Panc1 (cell line): ENCODE results near the gene NFS1. TPM values are rescaled to one million over a fixed set of nuclear protein-coding genes. Genes with fewer than 3 reads are reported as not detected.

Source experiments
- ATAC-seq: fragments of 200-7000 bp; cut with Tn5 transposase; 2 replicates; pipeline ENCODE4 v1.9.1; 2020; ENCODE audit warnings: mild to moderate bottlenecking, moderate library complexity
- BruUV-seq: library from RNA; stranded (reverse); fragments of 400-500 nt; replicated peaks from 2 replicates; lab custom pipeline; 2021; lab: Mats Ljungman, UMichigan
- CTCF ChIA-PET: fragments of 300-600 bp; sonication (Branson Sonifier 250); formaldehyde crosslinking; loops from one replicate; lab custom pipeline; 2022; ENCODE audit warnings: antibody characterized with exemption; lab: Charles Lee
- POLR2A ChIA-PET: fragments of 300-600 bp; sonication (Branson Sonifier 250); formaldehyde crosslinking; loops from one replicate; lab custom pipeline; 2022; ENCODE audit warnings: antibody characterized with exemption; lab: Charles Lee
- DNase-seq: peaks from one replicate; pipeline ENCODE4 v3.0.0-alpha.2; 2010; ENCODE audit warnings: low read depth, low spot score
- H3K27ac ChIP-seq: 2 replicates; pipeline ENCODE4 v1.5.1; 2011; ENCODE audit warnings: mild to moderate bottlenecking, low read length, inconsistent platforms
- H3K27me3 ChIP-seq: fragments of 200-500 bp; sonication (Bioruptor generic); 2 replicates; pipeline ENCODE4 v1.6.0; 2014; ENCODE audit warnings: low read length, inconsistent platforms; ENCODE audit not compliant: control insufficient read depth, insufficient read depth
- H3K36me3 ChIP-seq: fragments of 200-500 bp; sonication (Bioruptor generic); 2 replicates; pipeline ENCODE4 v1.5.1; 2014; ENCODE audit warnings: inconsistent platforms, mild to moderate bottlenecking, low read length, moderate library complexity; ENCODE audit not compliant: control insufficient read depth, insufficient read depth
- H3K4me1 ChIP-seq: 2 replicates; pipeline ENCODE4 v1.5.1; 2011; ENCODE audit warnings: inconsistent platforms, mild to moderate bottlenecking, low read length, moderate library complexity; ENCODE audit not compliant: control insufficient read depth, insufficient read depth
- H3K4me3 ChIP-seq, 2 experiments: 2 replicates each; pipeline ENCODE4 v1.5.1; 2011 to 2012; ENCODE audit warnings: low read depth in 2 of 2, low read length in 2 of 2, mild to moderate bottlenecking in 2 of 2, inconsistent platforms in 1 of 2, moderate library complexity in 1 of 2
- H3K9me3 ChIP-seq: fragments of 200-500 bp; sonication (Bioruptor generic); 2 replicates; pipeline ENCODE4 v1.5.1; 2014; ENCODE audit warnings: low read depth, mild to moderate bottlenecking, inconsistent platforms, low read length, moderate library complexity; ENCODE audit not compliant: control insufficient read depth, insufficient read depth
- POLR2AphosphoS5 ChIP-seq: IDR thresholded peaks from 2 replicates; pipeline ENCODE4 v1.6.1; 2012; ENCODE audit warnings: mild to moderate bottlenecking, low read depth, low read length, moderate library complexity
- SIN3A ChIP-seq: IDR thresholded peaks from 2 replicates; pipeline ENCODE4 v1.6.1; 2012; ENCODE audit warnings: low read depth, mild to moderate bottlenecking, low read length, moderate library complexity, borderline replicate concordance; ENCODE audit not compliant: insufficient read depth
- TCF7L2 ChIP-seq: IDR thresholded peaks from 2 replicates; pipeline ENCODE4 v1.6.1; 2011; ENCODE audit warnings: mild to moderate bottlenecking, low read depth, low read length, inconsistent platforms
- in situ Hi-C: cut with HindIII; loops from 2 replicates; pipeline ENCODE4 v1.10.0; 2016; ENCODE audit warnings: low sequenced_read_pairs, low pct_unique_long_range_greater_than_20kb
- intact Hi-C: fragments of 100-400 bp; cut with micrococcal nuclease; formaldehyde crosslinking; loops from one replicate; pipeline ENCODE4 v1.10.0; 2022; ENCODE audit not compliant: unreplicated experiment
- total RNA-seq: library from RNA; stranded (reverse); gene quantifications from one replicate; pipeline ENCODE4 v1.2.1, GENCODE V29; 2021; ENCODE audit not compliant: unreplicated experiment
- TF ChIP-seq, protein P1 (sequence below): fragments of 450-650 bp; IDR thresholded peaks from 2 replicates; pipeline ENCODE4 v1.5.1; 2017; ENCODE audit warnings: mild to moderate bottlenecking
- TF ChIP-seq, protein P2 (sequence below), 2 experiments: IDR thresholded peaks; 2 replicates each; pipeline ENCODE4 v1.6.1; 2011 to 2012; ENCODE audit warnings: low read depth in 2 of 2, control low read depth in 1 of 2, low read length in 1 of 2, mild to moderate bottlenecking in 1 of 2, moderate library complexity in 1 of 2; ENCODE audit not compliant: insufficient read depth in 1 of 2

NFS1 gene
- total RNA-seq, 1 experiment from 2014 or later: 44.9 TPM

DNA sequence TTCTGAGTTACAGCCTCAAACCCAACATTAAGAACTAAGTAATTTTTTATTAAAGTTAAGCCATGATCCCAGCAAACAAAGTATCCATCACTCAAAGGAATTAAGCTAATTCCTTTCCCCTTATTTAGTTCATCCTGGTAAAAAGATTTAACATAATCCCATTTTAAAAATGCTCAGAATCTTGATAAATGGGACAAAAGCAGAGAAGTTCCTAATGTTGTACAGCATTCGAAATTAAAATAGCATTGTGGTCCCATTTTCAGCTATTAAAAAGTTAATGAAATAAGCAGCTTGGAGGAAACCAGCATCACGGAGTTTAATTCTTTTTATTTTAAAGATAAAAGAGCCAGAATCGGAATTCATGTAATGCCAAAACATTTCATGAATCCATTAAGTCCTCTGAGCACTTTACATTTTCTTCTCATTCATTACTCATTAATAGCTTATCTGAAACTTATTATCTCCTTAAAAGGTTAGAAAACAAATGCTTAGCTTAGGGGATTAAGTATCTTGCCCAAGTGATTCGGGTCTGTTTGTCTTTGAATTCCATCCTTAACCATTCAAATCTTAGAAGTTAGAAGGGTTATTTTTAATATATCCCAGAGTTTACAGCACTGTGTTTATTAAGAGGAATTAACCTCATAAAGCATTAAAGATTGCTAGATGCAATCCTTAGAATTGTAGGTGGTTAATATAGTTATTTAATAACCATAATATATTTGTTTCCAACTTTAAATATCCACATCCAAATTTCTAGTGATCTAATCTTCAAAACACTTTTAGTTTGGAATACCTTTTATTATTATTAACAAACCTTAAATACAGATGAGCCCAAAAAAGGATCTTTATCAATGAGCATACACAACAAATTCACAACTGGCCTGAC is 31.7 kb upstream of the NFS1 start:
- in situ Hi-C loops: no loop called here

DNA sequence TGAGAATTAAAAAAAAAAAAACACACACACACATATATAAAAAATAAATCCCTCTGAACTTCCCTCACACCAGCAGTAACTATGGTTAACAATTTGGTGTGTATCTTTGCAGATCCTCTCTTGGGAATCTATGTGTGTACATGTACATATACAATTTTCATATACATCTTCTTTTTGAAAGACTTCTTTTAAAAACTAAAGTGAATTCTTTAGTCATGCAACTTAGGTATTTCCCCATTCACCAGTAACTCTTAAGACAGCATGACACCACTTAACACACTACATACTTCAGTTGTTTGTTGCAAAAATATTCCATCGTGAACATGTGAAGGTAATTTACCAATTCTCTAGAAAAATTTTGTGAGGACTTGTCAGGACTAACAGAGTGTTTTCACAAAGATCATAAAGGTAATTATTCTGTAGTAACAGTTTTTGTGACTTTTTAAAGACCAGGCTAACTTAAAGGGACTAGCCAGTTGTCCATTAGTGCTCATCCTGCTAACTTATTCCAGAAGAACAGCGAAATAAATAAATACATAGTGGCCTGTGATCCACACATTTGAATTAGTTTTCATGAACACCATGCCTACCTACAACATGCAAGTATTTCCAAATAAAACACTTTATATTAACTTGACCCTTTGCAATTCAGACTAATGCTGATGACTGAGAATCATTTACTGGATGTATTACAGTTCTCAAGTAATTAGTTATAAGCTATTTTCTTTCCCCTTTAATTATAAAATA is 30.9 kb upstream of the NFS1 start:
- intact Hi-C loops (no loop called here), in situ Hi-C loops (no loop called here)
- Histone ChIP-seq H3K4me1 (peaks cover 8% of the 10 kb centered on the region; the same call in 1 of the 2 replicates), H3K9me3 (no peaks in the 10 kb centered on the region), H3K27ac (no peak overlapping the region), H3K36me3 (peaks cover 80% of the 10 kb centered on the region), H3K27me3 (no peaks in the 10 kb centered on the region), H3K4me3 (no peak overlapping the region)
- DNase-seq: no peak
- POLR2A ChIA-PET: interaction anchor here (1.0 kb wide), 1 partner anchor 12 kb away, joined by 3 read pairs; the partner anchor contains the start of gene RBM39
- no peak for ATAC-seq
- CTCF ChIA-PET: no interaction called here
- TF ChIP-seq SIN3A (no peak), POLR2AphosphoS5 (no peak; the same call in 1 of the 2 replicates), TCF7L2 (no peak)
- TF ChIP-seq, protein P1, sequence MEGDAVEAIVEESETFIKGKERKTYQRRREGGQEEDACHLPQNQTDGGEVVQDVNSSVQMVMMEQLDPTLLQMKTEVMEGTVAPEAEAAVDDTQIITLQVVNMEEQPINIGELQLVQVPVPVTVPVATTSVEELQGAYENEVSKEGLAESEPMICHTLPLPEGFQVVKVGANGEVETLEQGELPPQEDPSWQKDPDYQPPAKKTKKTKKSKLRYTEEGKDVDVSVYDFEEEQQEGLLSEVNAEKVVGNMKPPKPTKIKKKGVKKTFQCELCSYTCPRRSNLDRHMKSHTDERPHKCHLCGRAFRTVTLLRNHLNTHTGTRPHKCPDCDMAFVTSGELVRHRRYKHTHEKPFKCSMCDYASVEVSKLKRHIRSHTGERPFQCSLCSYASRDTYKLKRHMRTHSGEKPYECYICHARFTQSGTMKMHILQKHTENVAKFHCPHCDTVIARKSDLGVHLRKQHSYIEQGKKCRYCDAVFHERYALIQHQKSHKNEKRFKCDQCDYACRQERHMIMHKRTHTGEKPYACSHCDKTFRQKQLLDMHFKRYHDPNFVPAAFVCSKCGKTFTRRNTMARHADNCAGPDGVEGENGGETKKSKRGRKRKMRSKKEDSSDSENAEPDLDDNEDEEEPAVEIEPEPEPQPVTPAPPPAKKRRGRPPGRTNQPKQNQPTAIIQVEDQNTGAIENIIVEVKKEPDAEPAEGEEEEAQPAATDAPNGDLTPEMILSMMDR: no peak
- TF ChIP-seq, protein P2, sequence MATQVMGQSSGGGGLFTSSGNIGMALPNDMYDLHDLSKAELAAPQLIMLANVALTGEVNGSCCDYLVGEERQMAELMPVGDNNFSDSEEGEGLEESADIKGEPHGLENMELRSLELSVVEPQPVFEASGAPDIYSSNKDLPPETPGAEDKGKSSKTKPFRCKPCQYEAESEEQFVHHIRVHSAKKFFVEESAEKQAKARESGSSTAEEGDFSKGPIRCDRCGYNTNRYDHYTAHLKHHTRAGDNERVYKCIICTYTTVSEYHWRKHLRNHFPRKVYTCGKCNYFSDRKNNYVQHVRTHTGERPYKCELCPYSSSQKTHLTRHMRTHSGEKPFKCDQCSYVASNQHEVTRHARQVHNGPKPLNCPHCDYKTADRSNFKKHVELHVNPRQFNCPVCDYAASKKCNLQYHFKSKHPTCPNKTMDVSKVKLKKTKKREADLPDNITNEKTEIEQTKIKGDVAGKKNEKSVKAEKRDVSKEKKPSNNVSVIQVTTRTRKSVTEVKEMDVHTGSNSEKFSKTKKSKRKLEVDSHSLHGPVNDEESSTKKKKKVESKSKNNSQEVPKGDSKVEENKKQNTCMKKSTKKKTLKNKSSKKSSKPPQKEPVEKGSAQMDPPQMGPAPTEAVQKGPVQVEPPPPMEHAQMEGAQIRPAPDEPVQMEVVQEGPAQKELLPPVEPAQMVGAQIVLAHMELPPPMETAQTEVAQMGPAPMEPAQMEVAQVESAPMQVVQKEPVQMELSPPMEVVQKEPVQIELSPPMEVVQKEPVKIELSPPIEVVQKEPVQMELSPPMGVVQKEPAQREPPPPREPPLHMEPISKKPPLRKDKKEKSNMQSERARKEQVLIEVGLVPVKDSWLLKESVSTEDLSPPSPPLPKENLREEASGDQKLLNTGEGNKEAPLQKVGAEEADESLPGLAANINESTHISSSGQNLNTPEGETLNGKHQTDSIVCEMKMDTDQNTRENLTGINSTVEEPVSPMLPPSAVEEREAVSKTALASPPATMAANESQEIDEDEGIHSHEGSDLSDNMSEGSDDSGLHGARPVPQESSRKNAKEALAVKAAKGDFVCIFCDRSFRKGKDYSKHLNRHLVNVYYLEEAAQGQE (IDR thresholded peaks at IDR 0.05; ENCODE audit: insufficient read depth in 1 of 2, low read depth in 2 of 2, low read length in 1 of 2): no peak
- BruUV-seq: no TSS peak

More for the DNA sequence above, 31.7 kb upstream of the NFS1 start:
- TF ChIP-seq POLR2AphosphoS5: no peak
- TF ChIP-seq TCF7L2: no peak
- TF ChIP-seq, protein P2 (IDR thresholded peaks at IDR 0.05; ENCODE audit: insufficient read depth in 1 of 2, low read depth in 2 of 2, low read length in 1 of 2): no peak
- TF ChIP-seq SIN3A: no peak
- TF ChIP-seq, protein P1: no peak
- ChIA-PET CTCF (interaction anchor here (0.5 to 0.7 kb wide), 3 partner anchors 8 to 891 kb away, joined by 4 to 5 read pairs (median 4); no protein-coding TSS in a partner anchor), POLR2A (interaction anchor here (0.5 to 1.2 kb wide), 2 partner anchors 11 to 586 kb away, joined by 3 to 5 read pairs; partner anchors contain the start of gene RBM39)
- Histone ChIP-seq H3K27me3 (no peaks in the 10 kb centered on the region), H3K9me3 (no peaks in the 10 kb centered on the region), H3K4me1 (peaks cover 8% of the 10 kb centered on the region; the same call in 1 of the 2 replicates), H3K36me3 (peaks cover 86% of the 10 kb centered on the region), H3K4me3 (no peak overlapping the region), H3K27ac (no peak overlapping the region)
- DNase-seq (no peak), ATAC-seq (no peak)
- BruUV-seq: TSS peak; percentile 2
- intact Hi-C loops: no loop called here
